Prostate gland (tissue), 2 donors: ENCODE results near the gene CEP57L1.

Source experiments
- CTCF ChIP-seq, 4 experiments: fragments of 200-600 bp in 2 of 4; fragments of 450-650 bp in 2 of 4; sonication (generic) in 2 of 4; IDR thresholded peaks; 1 replicate in 3 of 4; 2 replicates in 1 of 4; pipeline ENCODE4 v1.5.1; 2016 to 2019; ENCODE audit warnings: antibody characterized with exemption in 4 of 4, mild to moderate bottlenecking in 2 of 4, moderate library complexity in 2 of 4
- POLR2A ChIP-seq: fragments of 450-650 bp; IDR thresholded peaks from one replicate; pipeline ENCODE4 v1.6.1; 2016; ENCODE audit warnings: antibody characterized with exemption, mild to moderate bottlenecking

GRCh38 chr6:109071125-109071917 lies 24.0 kb upstream of the CEP57L1 start:
- TF ChIP-seq CTCF (IDR thresholded peaks at IDR 0.05) (no peak), POLR2A (no peak)
